Hepatocyte (in vitro differentiated cells): ENCODE results near the gene SUPT7L.

ENCODE experiments used
- CTCF ChIP-seq: fragments of 200-600 bp; sonication (generic); IDR thresholded peaks from 2 replicates; pipeline ENCODE4 v1.5.1; 2016; ENCODE audit warnings: antibody characterized with exemption, mild to moderate bottlenecking; ENCODE audit not compliant: poor library complexity
- EZH2 ChIP-seq: fragments of 200-600 bp; sonication (generic); IDR thresholded peaks from 2 replicates; pipeline ENCODE4 v1.6.1; 2016; ENCODE audit warnings: antibody characterized with exemption, mild to moderate bottlenecking, borderline replicate concordance
- EZH2phosphoT487 ChIP-seq: fragments of 200-600 bp; sonication (generic); IDR thresholded peaks from one replicate; pipeline ENCODE4 v1.6.1; 2018; ENCODE audit warnings: antibody characterized with exemption, mild to moderate bottlenecking, low read depth, moderate library complexity; ENCODE audit not compliant: unreplicated experiment, severe bottlenecking

GRCh38 chr2:27707462-27708256 lies 44.2 kb upstream of the SUPT7L start:
- TF ChIP-seq CTCF, result no peak
- no peak for TF ChIP-seq EZH2phosphoT487
- no peak for TF ChIP-seq EZH2
